ENCODE results near the gene RBM20.
"Not testable (repeated sequence)": the region's sequence is repeated elsewhere in the genome, so short reads cannot be mapped to it uniquely, and the experiment has no call there.

RBM20 gene

GRCh38 chr10:110649347-110650264, 5.5 kb downstream of the RBM20 start:
- DNase-seq = no peak

GRCh38 chr10:110650265-110650668, 6.1 kb downstream of the RBM20 start:
- no peak for DNase-seq

- DNase-seq = no peak
Measured at GRCh38 chr10:110651044-110651958, 7.2 kb downstream of the RBM20 start.

- no peak for DNase-seq
Measured at GRCh38 chr10:110652475-110653118, 8.5 kb downstream of the RBM20 start.

GRCh38 chr10:110655320-110655719, 11.2 kb downstream of the RBM20 start:
- no peak for DNase-seq

GRCh38 chr10:110656612-110657011, 12.5 kb downstream of the RBM20 start:
- no peak for DNase-seq

- no peak for DNase-seq
Measured at GRCh38 chr10:110657973-110658691, 14.0 kb downstream of the RBM20 start.

- DNase-seq = no peak
Measured at GRCh38 chr10:110659558-110659957, 15.4 kb downstream of the RBM20 start.

GRCh38 chr10:110660289-110660688, 16.2 kb downstream of the RBM20 start:
- not testable (repeated sequence) for DNase-seq

- no peak for DNase-seq
Measured at GRCh38 chr10:110661292-110661691, 17.2 kb downstream of the RBM20 start.

GRCh38 chr10:110664483-110665420, 20.6 kb downstream of the RBM20 start:
- DNase-seq = no peak

- not testable (repeated sequence) for DNase-seq
Measured at GRCh38 chr10:110666259-110666658, 22.1 kb downstream of the RBM20 start.

- no peak for DNase-seq
Measured at GRCh38 chr10:110666673-110667072, 22.5 kb downstream of the RBM20 start.

GRCh38 chr10:110667620-110668343, 23.6 kb downstream of the RBM20 start:
- DNase-seq = no peak

GRCh38 chr10:110668443-110668842, 24.3 kb downstream of the RBM20 start:
- DNase-seq = no peak

- no peak for DNase-seq
Measured at GRCh38 chr10:110670335-110670734, 26.2 kb downstream of the RBM20 start.

GRCh38 chr10:110671788-110672579, 27.8 kb downstream of the RBM20 start:
- DNase-seq = peak; percentile 57

- no peak for DNase-seq
Measured at GRCh38 chr10:110672580-110672919, 28.4 kb downstream of the RBM20 start.

GRCh38 chr10:110676016-110676415, 31.9 kb downstream of the RBM20 start:
- no peak for DNase-seq

Data from midbrain (tissue), 1 donor.